Glomerular endothelial cell (primary cell): ENCODE data around the gene BAIAP2L2. TPM values are rescaled to one million over a fixed set of nuclear protein-coding genes. Genes with fewer than 3 reads are reported as not detected.
"Not testable (repeated sequence)": the region's sequence is repeated elsewhere in the genome, so short reads cannot be mapped to it uniquely, and the experiment has no call there.

ENCODE experiments used
- DNase-seq: peaks from one replicate; pipeline ENCODE4 v3.0.0-alpha.2; 2011; ENCODE audit warnings: low read depth, low spot score; ENCODE audit errors: extremely low read depth
- total RNA-seq: library from RNA; depleted of rRNA; stranded (reverse); fragments of >200 nt; gene quantifications from 2 replicates; pipeline ENCODE4 v1.2.3, GENCODE V29; 2015

BAIAP2L2 gene
- total RNA-seq, 1 donor from 2014 or later = 0.93 TPM

DNA sequence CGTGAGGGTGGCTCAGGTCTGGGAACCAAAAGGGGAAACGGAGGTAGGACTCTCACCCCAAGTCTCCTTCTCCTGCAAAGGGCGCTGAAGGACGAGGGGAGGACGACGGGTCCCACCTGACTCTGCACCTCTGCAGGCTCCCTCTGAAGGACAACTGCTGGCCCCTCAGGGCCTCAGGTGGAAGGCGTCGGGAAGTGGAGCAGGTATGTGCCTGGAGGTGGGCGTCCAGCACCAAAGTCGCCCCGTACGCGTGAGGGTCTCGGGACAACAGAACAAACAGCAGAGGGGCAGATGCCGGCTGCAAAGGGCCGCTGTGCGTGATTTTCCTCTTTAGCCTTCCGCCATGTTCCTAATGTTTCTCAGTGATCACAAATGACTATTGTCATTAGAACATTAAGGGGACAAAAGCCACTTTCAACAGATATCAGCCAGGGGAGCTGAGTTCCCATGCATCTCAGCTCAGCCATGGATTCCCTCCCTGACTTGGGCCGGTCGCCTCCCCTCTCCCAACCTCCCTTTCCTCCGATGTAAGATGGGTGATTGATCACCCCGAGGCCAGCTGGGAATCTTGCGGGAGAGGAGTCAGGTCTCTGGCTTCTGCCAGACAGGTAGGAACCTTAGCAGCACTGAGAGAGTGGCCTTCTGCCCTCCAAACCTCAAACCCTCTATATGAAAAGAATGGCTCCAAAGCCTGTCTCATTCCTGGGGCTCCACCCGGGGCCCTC, 27.3 kb downstream of the BAIAP2L2 start:
- no peak for DNase-seq

DNA sequence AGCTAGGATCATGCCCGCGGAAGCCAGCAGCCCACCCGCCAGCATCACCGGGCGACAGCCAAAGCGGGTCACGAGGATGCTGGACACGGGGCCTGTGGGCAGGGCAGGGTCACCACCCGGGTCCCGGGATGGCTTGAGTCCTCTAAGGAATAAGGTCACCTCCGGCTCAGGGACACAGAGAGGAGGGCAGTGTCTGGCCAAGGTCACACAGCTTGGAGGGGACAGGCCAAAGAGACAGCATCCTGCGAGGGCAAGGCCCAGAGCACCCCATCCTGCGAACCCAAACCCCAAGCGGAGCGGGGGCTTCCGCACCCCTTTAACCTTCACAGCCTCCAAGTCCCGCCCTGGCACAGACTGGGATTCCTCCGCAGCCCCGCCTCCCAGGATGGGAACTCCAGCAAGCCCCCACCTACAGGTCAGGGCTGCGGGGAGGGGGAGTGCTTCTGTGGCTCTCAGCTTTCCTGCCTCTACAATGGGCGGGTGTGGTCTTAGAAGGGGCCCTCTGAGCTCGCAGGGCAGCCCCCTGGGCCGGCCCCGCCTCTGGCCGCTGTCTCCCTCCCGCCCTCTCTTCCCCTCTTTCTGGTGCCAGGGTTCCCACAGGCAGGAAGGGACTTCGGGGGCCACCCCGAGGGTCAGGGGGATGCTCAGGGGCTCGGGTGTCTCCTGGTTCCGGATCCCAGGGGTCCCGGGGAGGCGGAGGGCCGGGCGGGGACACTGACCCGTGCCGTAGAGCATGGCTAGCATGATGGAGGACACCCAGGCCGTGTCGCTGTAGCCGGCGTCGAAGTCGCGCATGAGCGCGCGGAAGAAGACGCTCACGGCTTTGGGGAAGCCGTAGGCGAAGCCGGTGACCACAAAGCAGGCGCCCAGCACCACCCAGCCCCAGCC, 28.3 kb downstream of the BAIAP2L2 start:
- no peak for DNase-seq

DNA sequence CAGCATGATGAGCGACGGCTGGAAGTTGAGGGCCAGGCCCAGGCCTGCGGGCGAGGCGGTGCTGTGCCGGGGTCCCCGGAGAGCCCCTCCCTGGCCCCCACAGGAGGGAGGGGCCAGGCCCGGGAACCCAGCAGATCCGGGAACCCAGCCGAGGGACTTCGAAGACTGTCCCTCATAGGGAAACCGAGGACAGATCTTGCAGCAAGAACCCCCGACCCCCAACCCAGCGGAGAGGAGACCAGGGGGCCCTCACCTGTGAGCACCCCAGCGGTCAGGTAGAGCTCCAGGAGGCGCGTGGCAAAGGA, 28.9 kb downstream of the BAIAP2L2 start:
- no peak for DNase-seq

DNA sequence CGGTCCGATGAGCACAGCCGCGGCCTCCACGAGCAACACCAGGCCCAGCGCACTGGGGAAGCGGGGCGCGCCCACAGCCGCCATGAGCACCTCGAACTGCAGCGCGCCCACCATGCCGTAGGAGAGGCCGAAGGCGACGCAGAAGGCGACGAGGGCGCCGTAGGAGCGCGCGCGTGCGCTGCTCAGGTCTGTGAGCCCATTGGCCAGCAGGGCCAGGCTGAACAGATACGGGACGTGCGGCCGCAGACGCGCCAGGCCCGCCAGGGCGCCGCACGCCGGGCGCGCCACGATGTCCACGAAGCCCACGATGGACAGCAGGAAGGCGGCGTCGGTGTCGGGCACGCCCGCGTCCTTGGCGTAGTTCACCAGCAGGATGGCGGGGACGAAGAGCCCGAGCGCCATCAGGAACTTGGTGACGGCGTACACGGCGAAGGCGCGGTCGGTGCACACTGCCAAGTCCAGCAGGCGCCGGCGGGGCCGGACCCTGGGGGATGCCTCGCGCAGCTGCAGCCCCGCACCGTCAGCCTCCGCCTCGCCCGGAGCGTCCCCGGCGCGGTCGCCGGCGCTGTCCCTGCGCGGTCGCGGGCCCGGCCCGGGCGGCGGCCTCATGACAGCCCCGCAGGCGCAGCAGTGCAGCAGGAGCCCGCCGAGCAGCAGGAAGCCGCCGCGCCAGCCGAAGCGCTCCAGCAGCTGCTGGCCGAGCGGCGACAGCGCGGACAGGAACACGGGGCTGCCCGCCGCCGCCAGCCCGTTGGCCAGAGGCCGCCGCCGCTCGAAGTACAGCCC, 29.4 kb downstream of the BAIAP2L2 start:
- no peak for DNase-seq

DNA sequence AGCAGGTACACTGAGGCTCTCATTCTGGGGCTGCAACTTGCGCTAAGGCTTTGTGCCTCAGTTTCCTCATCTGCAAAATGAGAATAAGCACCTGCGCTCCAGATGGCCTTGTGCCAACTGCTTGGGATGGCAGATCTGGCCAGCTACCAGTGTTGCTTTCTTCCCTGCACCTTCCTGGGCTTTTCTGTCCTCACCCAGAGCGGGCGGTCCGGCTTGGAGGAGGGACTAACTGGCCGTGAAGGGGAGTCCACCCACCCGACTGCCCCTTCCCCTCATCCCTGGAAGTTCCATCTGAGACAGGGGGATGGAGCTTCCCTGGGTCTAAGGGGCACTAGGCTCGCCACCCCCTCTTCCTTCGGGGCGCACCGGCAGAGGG, 30.0 kb downstream of the BAIAP2L2 start:
- DNase-seq = no peak

DNA sequence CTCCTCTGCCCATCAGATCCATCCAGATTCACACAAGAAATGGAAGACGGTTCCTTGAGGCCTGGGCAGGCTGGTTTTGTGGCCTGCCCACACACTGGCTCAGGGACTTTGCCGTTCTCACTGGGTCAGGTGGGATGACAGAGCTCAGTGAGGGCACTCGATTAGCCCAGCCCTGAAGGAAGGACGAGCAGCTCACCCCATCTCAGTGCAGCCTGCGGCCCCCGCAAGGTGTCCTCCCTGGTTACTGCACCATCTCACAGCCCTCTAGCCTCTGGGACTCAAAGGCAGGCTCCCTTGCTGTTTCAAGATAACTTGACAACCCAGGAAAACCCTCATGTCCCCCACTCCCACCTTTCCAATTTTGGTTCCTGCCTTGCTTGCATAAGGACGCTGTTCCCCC, 30.7 kb downstream of the BAIAP2L2 start:
- DNase-seq = no peak

DNA sequence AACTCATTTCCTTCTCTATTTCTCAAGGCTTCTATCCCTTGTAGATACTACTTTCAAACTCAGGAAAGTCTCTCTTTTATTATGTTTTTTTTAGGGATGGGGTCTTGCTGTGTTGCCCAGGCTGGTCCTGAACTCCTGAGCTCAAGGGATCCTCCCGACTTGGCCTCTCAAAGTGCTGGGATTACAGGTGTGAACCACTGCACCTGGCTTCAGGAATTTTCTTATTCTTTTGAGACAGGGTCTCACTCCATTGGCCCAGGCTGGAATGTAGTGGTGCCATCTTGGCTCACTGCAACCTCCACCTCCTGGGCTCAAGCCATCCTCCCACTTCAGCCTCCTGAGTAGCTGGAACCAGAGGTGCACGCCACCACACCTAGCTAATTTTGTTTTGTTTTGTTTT, 31.3 kb downstream of the BAIAP2L2 start:
- not testable (repeated sequence) for DNase-seq

DNA sequence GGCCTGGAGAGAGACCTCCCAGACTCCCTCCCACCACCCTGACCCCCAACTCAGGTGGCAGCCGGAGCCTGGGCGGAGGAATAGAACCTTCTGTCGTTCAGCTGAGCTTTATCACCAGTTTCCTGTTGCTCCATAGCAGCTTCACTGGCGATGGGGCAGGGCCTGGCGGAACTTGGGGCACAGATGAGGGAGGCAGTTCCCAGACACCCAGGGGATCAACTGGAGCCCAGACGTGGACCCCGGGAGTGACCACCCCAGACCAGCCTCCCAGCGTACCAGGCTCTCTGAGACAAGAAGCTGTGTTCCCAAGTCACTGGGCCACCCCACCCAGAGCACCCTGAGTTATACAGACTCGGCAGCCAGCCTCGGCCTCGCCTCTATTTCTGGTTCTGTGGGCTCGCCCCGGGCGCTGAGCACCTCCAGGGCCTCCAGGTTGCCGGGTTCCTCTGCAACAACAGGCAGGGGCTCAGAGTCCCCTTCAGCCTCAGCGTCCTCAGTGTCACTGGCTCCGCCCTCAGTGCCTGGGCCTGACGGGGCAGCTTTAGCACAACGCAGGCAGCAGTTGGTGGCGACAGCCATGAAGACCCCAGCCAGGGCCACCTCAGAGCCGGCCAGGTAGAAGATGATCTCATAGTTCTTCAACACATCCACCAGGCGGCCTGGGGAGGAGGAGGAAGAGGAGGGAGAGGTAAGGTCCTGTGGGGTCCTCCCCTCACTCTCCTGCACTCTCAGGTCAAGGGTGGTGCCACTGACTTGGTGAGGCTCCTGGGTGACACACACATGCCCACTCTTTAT, 32.2 kb downstream of the BAIAP2L2 start:
- DNase-seq = no peak

DNA sequence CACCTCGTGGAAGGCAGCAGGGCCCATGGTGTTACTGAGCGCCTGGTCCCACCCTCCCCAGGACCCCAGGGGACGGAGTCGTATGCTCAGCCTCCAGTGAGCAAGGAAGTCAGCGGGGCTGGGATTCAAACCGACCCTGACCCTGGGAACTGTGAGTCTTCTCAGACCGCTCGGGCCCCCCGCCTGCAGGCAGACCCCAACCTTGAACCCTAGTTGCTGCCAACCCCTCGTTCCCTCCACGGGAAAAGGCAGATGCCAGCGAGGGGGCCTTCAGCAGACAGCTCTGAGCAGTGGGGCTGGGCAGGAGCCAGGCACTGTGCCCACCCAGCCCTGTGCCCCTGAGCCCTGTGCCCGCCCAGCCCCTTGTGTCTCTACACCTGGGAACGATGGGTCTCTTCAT, 32.9 kb downstream of the BAIAP2L2 start:
- no peak for DNase-seq

DNA sequence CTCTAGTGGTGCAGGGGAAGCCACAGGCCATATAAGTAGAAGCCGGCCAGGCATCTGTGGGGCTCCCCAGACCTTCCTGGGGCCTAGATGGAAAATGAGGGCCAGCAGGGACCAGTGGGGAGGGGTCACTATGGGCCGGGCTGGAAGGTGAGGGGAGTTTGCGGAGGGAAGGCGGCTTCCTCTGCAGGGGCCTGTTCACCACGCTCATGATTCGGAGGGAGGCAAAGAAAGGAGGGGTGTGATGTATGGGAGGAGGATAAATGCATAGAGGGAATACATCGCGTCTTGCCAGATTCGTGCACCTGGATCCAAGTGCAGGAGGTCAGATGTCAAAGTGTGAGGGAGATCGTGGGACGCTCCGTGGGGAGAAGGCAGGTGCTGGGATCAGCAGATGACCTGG, 33.4 kb downstream of the BAIAP2L2 start:
- no peak for DNase-seq

DNA sequence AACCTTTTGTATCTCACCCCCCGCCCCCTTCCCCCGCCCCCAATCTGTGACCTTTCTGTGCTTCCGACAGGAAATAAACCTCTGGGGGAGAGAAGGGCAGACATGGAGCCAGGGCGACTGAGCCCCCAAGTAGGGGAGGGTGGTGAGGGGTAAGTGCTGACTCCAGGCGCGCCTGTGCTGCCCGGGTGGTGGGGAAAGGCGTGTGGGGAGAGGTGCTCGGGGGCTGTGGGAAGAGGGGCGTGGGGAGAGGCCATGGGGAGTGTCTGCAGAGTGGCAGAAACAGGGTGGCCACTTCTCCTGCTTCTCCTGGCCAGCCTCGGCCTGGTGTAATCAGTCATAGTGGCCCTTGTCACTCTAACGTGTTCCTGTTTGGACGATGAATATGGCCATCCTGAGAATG, 34.5 kb downstream of the BAIAP2L2 start:
- no peak for DNase-seq

DNA sequence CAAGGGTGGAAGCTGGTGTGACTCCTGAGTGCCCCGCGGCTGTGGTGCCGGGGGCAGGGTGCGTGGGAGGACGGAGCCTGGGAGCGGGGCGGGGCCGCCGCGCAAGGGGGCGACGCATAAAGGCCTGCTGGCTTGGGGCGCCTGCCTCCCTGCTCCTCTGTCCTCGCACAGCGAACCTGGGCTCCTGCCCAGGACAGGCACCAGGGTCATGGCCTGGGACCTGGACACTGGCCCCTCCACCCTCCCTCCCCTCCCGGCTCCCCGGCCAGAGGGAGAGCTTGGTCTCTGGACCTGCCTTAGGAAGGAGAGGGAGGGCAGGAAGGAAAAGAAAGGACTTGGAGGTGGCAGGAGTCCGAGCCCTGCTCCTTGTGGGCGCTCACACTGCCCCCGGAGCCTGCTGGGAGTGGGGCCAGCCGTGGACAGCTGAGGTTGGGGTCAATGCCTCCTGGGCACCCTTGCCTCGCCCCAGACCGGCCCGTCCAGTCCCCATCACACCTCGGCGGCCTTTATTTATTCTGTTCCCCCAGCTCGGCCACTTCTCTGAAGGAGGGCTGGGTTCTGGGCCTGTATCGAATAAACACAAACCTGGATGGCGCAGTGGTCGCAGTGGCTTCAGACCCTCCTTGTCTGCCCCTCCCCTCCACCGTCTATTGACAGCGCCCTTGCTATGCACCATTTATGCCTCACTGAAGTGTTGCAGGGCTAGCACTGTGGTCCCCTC, 35.2 kb downstream of the BAIAP2L2 start:
- DNase-seq = no peak

DNA sequence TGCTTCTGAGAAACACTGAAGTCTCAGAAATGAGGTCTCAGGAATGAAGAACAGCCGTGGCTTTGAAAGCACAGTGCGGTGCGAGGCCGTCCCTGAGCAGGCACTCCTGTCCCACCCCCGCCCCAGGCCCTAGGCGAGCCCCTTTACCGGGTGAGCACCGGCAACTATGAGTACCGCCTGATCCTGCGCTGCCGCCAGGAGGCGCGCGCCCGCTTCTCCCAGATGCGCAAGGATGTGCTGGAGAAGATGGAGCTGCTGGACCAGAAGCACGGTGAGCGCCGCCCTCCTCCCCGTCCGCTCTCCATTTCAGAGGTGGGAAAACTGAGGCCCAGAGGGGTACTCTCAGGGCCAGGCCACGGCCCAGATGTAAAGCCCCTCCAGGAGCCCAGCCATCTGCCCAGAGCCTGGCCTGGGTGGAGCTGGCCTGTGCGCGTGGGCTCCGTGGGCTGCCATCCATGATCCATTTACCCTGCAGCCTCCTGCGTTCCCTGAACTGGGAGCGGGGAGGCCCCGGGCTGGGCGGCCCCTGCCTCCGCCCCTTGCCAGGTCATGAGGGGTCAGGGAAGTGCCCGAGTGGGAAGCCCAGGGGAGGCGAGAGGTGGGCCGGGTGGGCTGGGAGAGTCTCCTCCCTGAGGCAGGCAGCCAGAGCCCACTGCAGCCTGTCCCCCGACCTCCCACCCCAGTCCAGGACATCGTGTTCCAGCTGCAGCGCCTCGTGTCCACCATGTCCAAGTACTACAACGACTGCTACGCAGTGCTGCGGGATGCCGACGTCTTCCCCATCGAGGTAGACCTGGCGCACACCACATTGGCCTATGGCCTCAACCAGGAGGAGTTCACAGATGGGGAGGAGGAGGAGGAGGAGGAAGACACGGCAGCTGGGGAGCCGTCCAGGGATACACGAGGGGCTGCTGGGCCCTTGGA, 36.0 kb downstream of the BAIAP2L2 start:
- no peak for DNase-seq

DNA sequence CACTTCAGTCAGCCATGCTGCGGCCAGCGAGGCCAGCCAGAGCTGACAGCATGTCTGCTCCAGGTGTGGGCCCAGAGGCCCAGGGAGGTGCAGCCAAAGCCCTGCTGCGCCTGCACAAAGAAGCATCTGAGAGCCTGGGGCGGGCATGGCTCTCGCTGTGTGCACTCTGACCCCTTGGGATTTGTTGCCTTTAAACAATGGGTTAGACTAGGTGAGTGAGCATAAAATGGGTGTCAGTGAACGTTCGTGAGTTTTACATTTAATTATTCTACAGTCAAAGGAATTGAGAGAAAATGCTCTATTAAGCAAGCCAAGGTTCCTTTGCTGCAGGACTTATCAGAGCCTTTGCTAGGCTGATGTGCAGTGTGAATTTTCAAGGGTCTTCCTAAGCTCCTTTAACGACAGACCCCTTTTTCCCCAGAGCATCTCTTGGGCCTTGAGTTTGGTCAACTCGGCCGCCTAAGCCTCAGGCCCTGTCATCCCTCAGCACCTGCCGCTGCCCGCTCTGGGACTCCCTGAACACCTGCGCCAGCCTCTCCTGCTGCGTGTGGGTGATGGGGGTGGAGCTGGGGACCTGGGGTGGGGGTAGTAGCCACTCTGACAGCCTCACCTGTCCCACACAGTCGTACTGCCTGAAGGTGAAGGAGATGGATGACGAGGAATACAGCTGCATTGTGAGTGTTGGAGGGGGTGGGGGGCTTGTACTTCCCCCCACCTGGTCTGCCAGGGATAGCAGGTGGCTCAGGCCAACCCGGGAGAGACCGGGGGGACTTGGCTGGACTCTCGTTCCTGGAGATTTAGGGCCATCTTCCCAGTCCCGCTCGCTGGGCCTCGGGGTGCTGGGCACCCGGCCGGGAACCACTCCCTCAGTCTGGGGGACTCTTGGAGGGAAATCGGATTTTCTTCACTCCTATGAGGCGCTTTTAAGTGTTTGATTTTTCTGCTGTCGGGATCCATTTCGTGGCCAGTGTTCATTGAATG, 37.0 kb downstream of the BAIAP2L2 start:
- no peak for DNase-seq

DNA sequence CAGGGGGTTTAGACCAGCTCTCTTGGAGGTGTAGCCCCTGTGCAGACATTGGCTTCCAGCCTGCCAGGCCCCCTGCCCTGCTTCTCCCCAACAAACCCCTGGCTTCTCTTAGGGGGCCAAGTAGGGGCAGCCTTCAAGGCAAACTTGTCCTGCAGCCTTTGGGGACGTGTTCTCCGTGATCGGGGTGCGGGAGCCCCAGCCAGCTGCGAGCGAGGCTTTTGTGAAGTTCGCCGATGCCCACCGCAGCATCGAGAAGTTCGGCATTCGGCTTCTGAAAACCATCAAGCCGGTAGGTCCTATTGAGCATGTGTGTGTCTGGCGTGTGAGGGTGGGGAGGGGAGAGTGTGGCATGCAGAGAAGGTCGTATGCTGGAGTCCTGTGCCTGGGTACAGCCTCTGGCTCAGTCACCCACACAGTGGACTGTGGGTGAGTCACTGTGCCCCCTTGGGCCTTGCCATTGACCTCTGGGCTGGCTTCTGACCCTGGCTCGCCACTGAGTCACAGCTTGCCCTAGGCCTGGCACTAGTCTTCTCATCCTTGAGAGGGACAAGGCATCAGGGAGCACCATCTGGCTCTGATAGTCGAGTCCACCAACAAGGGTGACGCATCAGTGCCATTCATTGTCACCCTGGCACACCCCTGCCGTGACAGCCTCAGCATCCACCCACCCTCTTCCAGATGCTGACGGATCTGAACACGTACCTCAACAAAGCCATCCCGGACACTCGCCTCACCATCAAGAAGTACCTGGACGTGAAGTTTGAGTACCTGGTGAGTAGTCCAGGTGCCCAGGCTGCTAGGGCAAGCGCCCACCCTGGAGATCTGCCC, 37.9 kb downstream of the BAIAP2L2 start:
- no peak for DNase-seq

DNA sequence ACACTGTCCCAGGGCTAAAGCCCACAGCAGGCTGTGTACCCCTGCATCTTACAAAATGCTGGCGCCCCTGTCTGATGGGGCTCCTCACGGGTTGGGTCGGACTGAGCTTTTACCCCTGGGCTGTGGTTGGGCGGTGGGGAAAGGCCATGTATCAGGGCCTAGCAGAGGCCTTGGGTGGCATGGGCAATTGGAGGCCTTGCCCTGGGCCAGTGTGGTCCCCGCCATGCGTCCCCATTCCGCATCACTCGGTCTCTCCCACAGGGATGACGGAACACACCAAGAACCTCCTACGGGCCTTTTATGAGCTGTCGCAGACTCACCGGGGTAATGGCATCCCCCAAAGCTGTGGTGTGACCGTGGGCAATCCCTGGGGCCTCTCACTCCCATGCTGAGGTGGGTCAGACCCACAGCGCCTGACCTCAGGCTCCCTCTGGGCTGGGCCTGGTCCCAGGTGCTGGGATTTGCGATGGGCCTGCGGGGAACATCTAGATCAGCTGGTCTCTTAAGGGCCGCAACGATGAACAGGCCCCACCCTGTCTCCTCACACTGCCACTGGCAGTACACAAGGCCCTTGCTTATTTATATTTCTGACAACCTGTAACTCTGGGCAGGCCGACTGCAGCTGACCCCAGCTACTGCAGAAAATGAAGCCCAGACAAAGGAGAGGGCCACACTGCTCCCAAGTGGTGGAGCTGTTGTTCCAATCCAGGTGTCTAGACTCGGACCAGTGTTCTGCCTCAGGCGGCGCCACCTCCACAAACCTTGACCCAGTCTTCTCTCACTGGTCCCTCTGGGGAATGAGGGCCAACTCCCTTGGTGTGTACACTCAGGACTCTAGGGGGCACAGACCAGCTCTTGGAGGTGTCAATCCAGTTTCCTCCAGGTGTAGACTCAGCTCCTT, 38.8 kb downstream of the BAIAP2L2 start:
- DNase-seq = no peak
